K562 (cell line): Measurements from ENCODE around the gene HMCN2. TPM values are rescaled to one million over a fixed set of nuclear protein-coding genes. Genes with fewer than 3 reads are reported as not detected.
A peak's percentile ranks its signal among the peaks of the same experiment; 100 is the strongest.

Experiments
- ATAC-seq: fragments of 200-7000 bp; cut with Tn5 transposase; 3 replicates; pipeline ENCODE4 v1.9.1; 2020; ENCODE audit warnings: moderate library complexity
- BruUV-seq: library from RNA; stranded (reverse); fragments of 400-500 nt; replicated peaks from 2 replicates; lab custom pipeline; 2021; lab: Mats Ljungman, UMichigan
- CTCF ChIA-PET: fragments of 300-600 bp; formaldehyde crosslinking; extraction: SDS; loops from one replicate; lab custom pipeline; 2021; ENCODE audit warnings: low intra/inter-chr PET ratio; lab: Yijun Ruan, JAX
- POLR2A ChIA-PET: fragments of 300-600, 350-650 bp; sonication (Branson Sonifier 250); formaldehyde crosslinking; extraction: SDS; loops from one replicate; lab custom pipeline; 2021; ENCODE audit warnings: antibody characterized with exemption, inconsistent platforms; lab: Yijun Ruan, JAX
- DNase-seq, 4 experiments: peaks; one replicate each; pipeline versions ENCODE4 v3.0.0 to v3.0.0-alpha.2; 2011 to 2018; ENCODE audit warnings: low spot score in 3 of 4, mixed read lengths in 3 of 4; ENCODE audit errors: extremely low read depth in 1 of 4
- FAIRE-seq: peaks from 2 replicates; lab custom pipeline; 2011; peaks lifted over from hg19 to GRCh38; lab: Jason Lieb, UNC
- H2AFZ ChIP-seq: 2 replicates; pipeline ENCODE4 v1.6.0; 2011; ENCODE audit warnings: low read depth, low read length, control low read depth, inconsistent platforms
- H3K27ac ChIP-seq: fragments of 200-600 bp; 3 replicates; pipeline ENCODE4 v1.8.0; 2011; ENCODE audit warnings: low read depth, mild to moderate bottlenecking, control low read depth, inconsistent platforms, low read length, moderate library complexity, mixed read lengths; ENCODE audit errors: extremely low read depth
- H3K27me3 ChIP-seq, 2 experiments: fragments of 300-600 bp in 1 of 2; 2 replicates in 1 of 2; 3 replicates in 1 of 2; pipeline versions ENCODE4 v1.6.0 to v1.8.0; 2011; ENCODE audit warnings: inconsistent platforms in 2 of 2, low read length in 2 of 2, mild to moderate bottlenecking in 1 of 2, mixed read lengths in 1 of 2, moderate library complexity in 1 of 2; ENCODE audit not compliant: control insufficient read depth in 2 of 2, insufficient read depth in 2 of 2
- H3K36me3 ChIP-seq: fragments of 300-600 bp; 3 replicates; pipeline ENCODE4 v1.8.0; 2011; ENCODE audit warnings: mild to moderate bottlenecking, low read length, inconsistent platforms; ENCODE audit not compliant: control insufficient read depth, insufficient read depth
- H3K4me1 ChIP-seq, 2 experiments: fragments of 200-600 bp in 1 of 2; replicated peaks in 1 of 2; 2 replicates in 1 of 2; 3 replicates in 1 of 2; pipeline versions ENCODE4 v1.5.1 to v1.8.0; 2011; ENCODE audit warnings: inconsistent platforms in 2 of 2, low read length in 2 of 2, mild to moderate bottlenecking in 1 of 2, mixed read lengths in 1 of 2, moderate library complexity in 1 of 2; ENCODE audit not compliant: control insufficient read depth in 2 of 2, insufficient read depth in 2 of 2
- H3K4me2 ChIP-seq: 2 replicates; pipeline ENCODE4 v1.6.1; 2011; ENCODE audit warnings: low read length, control low read depth, inconsistent platforms, mixed read lengths; ENCODE audit not compliant: insufficient read depth
- H3K4me3 ChIP-seq: fragments of 200-600 bp; sonication (generic), shearing (Covaris generic); 2 replicates; pipeline ENCODE4 v1.5.1; 2016; ENCODE audit warnings: control low read depth, inconsistent platforms
- H3K79me2 ChIP-seq: fragments of 200-600 bp; 3 replicates; pipeline ENCODE4 v1.8.0; 2011; ENCODE audit warnings: low read length, inconsistent platforms; ENCODE audit not compliant: control insufficient read depth, insufficient read depth
- H3K9ac ChIP-seq, 2 experiments: 2 replicates each; pipeline versions ENCODE4 v1.6.0 to v1.6.1; 2011; ENCODE audit warnings: low read depth in 2 of 2, low read length in 2 of 2, control low read depth in 1 of 2, inconsistent platforms in 1 of 2, mild to moderate bottlenecking in 1 of 2, mixed read lengths in 1 of 2; ENCODE audit not compliant: insufficient read depth in 1 of 2
- H3K9me1 ChIP-seq: one replicate; pipeline ENCODE4 v1.6.0; 2011; ENCODE audit warnings: inconsistent platforms, mild to moderate bottlenecking, low read length, moderate library complexity; ENCODE audit not compliant: control insufficient read depth, insufficient read depth
- H3K9me3 ChIP-seq: replicated peaks from 2 replicates; pipeline ENCODE4 v1.5.1; 2011; ENCODE audit warnings: low read depth, low read length, inconsistent platforms; ENCODE audit not compliant: control insufficient read depth, insufficient read depth
- H4K20me1 ChIP-seq: replicated peaks from 2 replicates; pipeline ENCODE4 v1.6.1; 2011; ENCODE audit warnings: low read length, inconsistent platforms, mixed read lengths; ENCODE audit not compliant: control insufficient read depth, insufficient read depth
- ARID1B ChIP-seq: fragments of 450-650 bp; IDR thresholded peaks from 2 replicates; pipeline ENCODE4 v1.6.1; 2016; ENCODE audit warnings: antibody characterized with exemption, mild to moderate bottlenecking, inconsistent platforms
- BCOR ChIP-seq: fragments of 450-650 bp; IDR thresholded peaks from 2 replicates; pipeline ENCODE4 v1.6.1; 2016
- C11orf30 ChIP-seq: fragments of 450-650 bp; IDR thresholded peaks from 2 replicates; pipeline ENCODE4 v1.6.1; 2016; ENCODE audit warnings: low read depth, mild to moderate bottlenecking
- CHD4 ChIP-seq: fragments of 200-600 bp; sonication (generic); IDR thresholded peaks from 3 replicates; pipeline ENCODE4 v1.6.1; 2012; ENCODE audit warnings: low read depth, mild to moderate bottlenecking, mixed read lengths, low read length, inconsistent platforms; ENCODE audit not compliant: insufficient read depth, insufficient replicate concordance, poor library complexity, severe bottlenecking
- ELF2 ChIP-seq: fragments of 250-450 bp; sonication (Bioruptor Pico); IDR thresholded peaks from 2 replicates; pipeline ENCODE4 v1.5.0; 2021; ENCODE audit warnings: mild to moderate bottlenecking
- POLR2G ChIP-seq: fragments of 200-400 bp; formaldehyde crosslinking; IDR thresholded peaks from 2 replicates; pipeline ENCODE4 v1.6.1; 2017; ENCODE audit warnings: low read depth, mild to moderate bottlenecking, antibody characterized with exemption, low read length, moderate library complexity
- RBM25 ChIP-seq: fragments of 200-400 bp; formaldehyde crosslinking; IDR thresholded peaks from 2 replicates; pipeline ENCODE4 v1.6.1; 2018; ENCODE audit warnings: low read length, low read depth, moderate library complexity; ENCODE audit not compliant: severe bottlenecking
- YY1 ChIP-seq, 3 experiments: IDR thresholded peaks; 2 replicates each; pipeline ENCODE4 v1.6.1; 2011; ENCODE audit warnings: low read length in 2 of 3, mild to moderate bottlenecking in 2 of 3, moderate library complexity in 2 of 3, borderline replicate concordance in 1 of 3, control low read depth in 1 of 3, low read depth in 1 of 3; ENCODE audit not compliant: insufficient read depth in 3 of 3, insufficient replicate concordance in 2 of 3, control insufficient read depth in 1 of 3, insufficient read length in 1 of 3; ENCODE audit errors: extremely low read depth in 1 of 3
- ZFP36 ChIP-seq: fragments of 150-350 bp; IDR thresholded peaks from 2 replicates; pipeline ENCODE4 v1.6.1; 2018; ENCODE audit warnings: low read length, low read depth; ENCODE audit not compliant: partially characterized antibody
- WGBS: fragments of 100-300 bp; shearing (Covaris generic); methylation state at CpG from one replicate; pipeline ENCODE4 v1.1.6; 2016; ENCODE audit warnings: low coverage, mixed read lengths; ENCODE audit not compliant: insufficient coverage; ENCODE audit errors: missing lambda C conversion rate; 5-methylcytosine and 5-hydroxymethylcytosine counted together
- in situ Hi-C: fragments of 300-500 bp; cut with MboI; formaldehyde crosslinking; loops from 4 replicates; pipeline ENCODE4 v1.15.0; 2018; ENCODE audit warnings: inconsistent platforms, mixed read lengths
- intact Hi-C: fragments of 100-400 bp; cut with micrococcal nuclease; formaldehyde crosslinking; loops from 2 replicates; pipeline ENCODE4 v1.14.2; 2022
- polyA plus RNA-seq, 8 experiments: library from polyadenylated mRNA; depleted of rRNA in 4 of 8; stranded (reverse) in 5 of 8; unstranded in 3 of 8; fragments of >200 nt; fragmentation: Nextera tagmentation in 2 of 8; fragmentation: Illumina TruSeq in 1 of 8; extraction: Ambion mirVana in 2 of 8; extraction: Trizol in 1 of 8; gene quantifications; 2 replicates each; pipeline versions ENCODE4 v1.2.1 to v1.2.3, GENCODE V29; 2011 to 2014; ENCODE audit warnings: inconsistent platforms in 1 of 8, missing spikeins in 1 of 8
- total RNA-seq, 7 experiments: library from RNA; depleted of rRNA in 6 of 7; stranded (reverse); fragments of >200 nt in 6 of 7; fragmentation: Illumina TruSeq in 2 of 7; extraction: Trizol in 2 of 7; gene quantifications; 2 replicates each; pipeline versions ENCODE4 v1.2.1 to v1.2.3, GENCODE V29; 2011 to 2021; ENCODE audit warnings: low replicate concordance in 1 of 7
- TF ChIP-seq, protein P1 (sequence below): fragments of 250-450 bp; sonication (Bioruptor Pico); IDR thresholded peaks from 2 replicates; pipeline ENCODE4 v1.5.0; 2021; ENCODE audit warnings: mild to moderate bottlenecking, moderate library complexity
- TF ChIP-seq, protein P2 (sequence below): fragments of 450-650 bp; formaldehyde crosslinking; IDR thresholded peaks from 2 replicates; pipeline ENCODE4 v1.4.0; 2020; ENCODE audit warnings: mild to moderate bottlenecking, moderate library complexity

The HMCN2 gene
- total and polyA plus RNA-seq, 9 of the 15 experiments (the other 6 are each of a cell fraction or from before 2014, with no cell fraction given): 0.01 TPM; not detected in 8

DNA sequence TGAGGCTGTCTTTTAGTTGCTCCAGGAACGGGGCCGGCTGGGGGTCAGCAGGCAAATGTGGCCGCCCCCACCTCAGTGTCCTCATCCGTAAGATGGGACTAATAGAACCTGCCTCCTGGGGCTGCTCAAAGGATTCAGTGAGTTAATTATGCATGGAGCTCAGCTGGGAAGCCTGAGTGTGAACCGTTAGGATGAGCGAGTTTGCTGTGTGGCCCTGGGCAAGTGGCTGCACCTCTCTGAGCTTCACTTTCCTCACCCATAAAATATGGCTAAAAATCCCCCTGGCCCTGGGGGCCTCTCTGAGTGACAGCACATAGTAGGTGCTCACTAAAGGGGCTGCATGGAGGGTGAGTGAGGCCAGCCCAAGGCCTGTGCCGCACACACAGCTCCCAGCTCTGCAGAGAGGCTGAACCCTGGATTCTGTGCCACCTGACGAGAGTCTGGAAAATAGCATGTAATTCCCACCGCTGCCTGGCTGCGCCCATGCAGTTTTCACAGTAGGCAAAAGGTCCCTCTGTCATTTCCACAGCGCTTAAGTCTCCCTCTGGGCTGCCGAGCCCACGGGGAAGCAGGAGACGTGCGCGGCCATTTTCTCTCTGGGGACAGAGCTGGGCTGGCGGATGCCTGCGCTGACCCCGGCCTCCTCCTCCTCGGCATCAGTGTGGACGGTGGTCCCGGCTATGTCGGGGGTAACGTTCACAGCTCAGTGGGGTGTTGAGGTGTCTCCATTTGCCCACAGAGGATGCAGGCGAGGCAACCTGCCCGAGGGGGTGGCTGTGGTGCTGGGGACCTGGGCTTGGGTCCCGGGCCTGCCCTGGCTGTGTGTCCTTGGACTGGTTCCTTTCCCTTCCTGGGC, 197.4 kb downstream of the HMCN2 start:
- peaks cover 8 to 37% of the 10 kb centered on the region in 2 experiments; a peak in 4 of 5 replicates for H3K27me3 ChIP-seq
- DNase-seq: no peak
- no peak for TF ChIP-seq ARID1B
- peak; percentile 89 for TF ChIP-seq RBM25
- TF ChIP-seq, protein P1, sequence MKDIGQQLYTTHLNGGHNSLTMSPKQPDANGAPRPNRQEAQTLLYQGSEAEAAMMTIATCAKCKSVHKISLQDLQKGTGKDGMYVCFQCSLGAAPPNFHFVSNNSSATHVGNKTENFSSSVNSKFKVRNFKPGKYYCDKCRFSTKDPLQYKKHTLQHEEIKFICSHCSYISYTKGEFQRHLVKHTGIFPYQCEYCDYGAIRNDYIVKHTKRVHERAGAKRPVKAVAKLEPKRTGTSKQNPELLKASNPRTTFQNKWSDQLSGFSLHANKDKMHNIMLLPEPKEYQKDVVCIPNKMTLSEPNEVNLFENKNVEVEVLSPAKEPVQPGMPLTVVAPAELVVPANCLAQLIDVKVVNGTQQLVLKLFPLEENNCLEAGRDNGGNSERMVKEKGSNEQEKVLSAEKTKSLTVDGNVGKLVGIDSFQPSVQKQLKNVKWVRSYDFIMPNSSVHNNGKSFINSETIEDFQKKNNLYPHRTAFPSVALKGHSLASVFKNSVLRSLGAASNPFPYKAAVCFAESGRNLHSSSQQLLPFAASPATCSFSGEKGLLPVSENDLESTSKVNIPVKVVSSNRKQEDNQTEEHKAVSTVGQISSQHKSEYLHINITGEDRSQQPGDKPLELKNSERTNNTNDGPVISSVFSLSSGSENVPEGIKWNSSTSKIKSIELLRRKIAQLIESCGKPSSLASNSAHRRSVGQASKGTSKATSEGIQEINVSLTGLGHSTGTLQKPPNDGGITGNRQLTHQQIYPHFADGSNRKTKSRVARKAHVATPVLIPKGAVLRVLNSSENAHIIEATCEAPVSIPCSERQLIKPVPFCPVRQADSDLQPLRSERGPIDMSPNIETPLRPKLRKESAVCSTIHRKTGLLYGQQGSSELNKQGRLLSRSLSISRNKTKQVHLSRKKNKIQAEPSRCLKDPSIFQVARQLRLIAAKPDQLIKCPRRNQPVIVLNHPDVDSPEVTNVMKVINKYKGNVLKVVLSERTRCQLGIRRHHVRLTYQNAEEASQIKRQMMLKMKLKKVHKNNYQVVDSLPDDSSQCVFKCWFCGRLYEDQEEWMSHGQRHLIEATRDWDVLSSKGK (CRISPR knock-in tag): no peak
- TF ChIP-seq, protein P2, sequence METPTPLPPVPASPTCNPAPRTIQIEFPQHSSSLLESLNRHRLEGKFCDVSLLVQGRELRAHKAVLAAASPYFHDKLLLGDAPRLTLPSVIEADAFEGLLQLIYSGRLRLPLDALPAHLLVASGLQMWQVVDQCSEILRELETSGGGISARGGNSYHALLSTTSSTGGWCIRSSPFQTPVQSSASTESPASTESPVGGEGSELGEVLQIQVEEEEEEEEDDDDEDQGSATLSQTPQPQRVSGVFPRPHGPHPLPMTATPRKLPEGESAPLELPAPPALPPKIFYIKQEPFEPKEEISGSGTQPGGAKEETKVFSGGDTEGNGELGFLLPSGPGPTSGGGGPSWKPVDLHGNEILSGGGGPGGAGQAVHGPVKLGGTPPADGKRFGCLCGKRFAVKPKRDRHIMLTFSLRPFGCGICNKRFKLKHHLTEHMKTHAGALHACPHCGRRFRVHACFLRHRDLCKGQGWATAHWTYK (CRISPR knock-in tag): no peak
- TF ChIP-seq ELF2: no peak
- peak in 1 of 3 experiments; percentile 12 for TF ChIP-seq YY1 (IDR thresholded peaks at IDR 0.05; ENCODE audit: borderline replicate concordance in 1 of 3, control insufficient read depth in 1 of 3, extremely low read depth in 1 of 3, insufficient read depth in 3 of 3, insufficient read length in 1 of 3, insufficient replicate concordance in 2 of 3, low read depth in 1 of 3, low read length in 2 of 3)
- TF ChIP-seq CHD4: peak; percentile 45
- peak; percentile 89 for TF ChIP-seq ZFP36
- peak; percentile 34; the same call in 1 of the 2 replicates for TF ChIP-seq POLR2G
- peak; percentile 71; the same call in 1 of the 2 replicates for TF ChIP-seq BCOR
- no peak for TF ChIP-seq C11orf30

More for the DNA sequence above, 197.4 kb downstream of the HMCN2 start:
- no TSS peak for BruUV-seq
- intact Hi-C loops: loop anchor here (5.0 kb wide), 1 partner anchor 399 kb away; no protein-coding TSS in a partner anchor
- peak overlapping the region in 1 of 2 experiments; percentile 64; a peak in 1 of 4 replicates for H3K9ac ChIP-seq
- in situ Hi-C loops: no loop called here
- H4K20me1 ChIP-seq: peaks cover 17% of the 10 kb centered on the region
- ATAC-seq (no peak), FAIRE-seq (peak; percentile 40)
- CTCF ChIA-PET: interaction anchor here (0.7 to 6.0 kb wide), 2 partner anchors 220 to 583 kb away, joined by 3 to 105 read pairs; no protein-coding TSS in a partner anchor
- H3K4me2 ChIP-seq: no peak overlapping the region
- no peak overlapping the region for H3K27ac ChIP-seq
- H3K36me3 ChIP-seq: no peaks in the 10 kb centered on the region
- no peak overlapping the region for H3K4me3 ChIP-seq
- H3K79me2 ChIP-seq: no peaks in the 10 kb centered on the region
- peaks cover 0 to 38% of the 10 kb centered on the region in 2 experiments; a peak in 2 of 5 replicates for H3K4me1 ChIP-seq
- no peaks in the 10 kb centered on the region for H3K9me1 ChIP-seq
- H3K9me3 ChIP-seq: no peaks in the 10 kb centered on the region
- no peak overlapping the region for H2AFZ ChIP-seq
- 41% methylated on average over 16 of the region's 27 CpGs for WGBS
- POLR2A ChIA-PET: interaction anchor here (0.6 to 1.8 kb wide), 7 partner anchors 9 to 470 kb away, joined by 3 to 11 read pairs (median 4); partner anchors contain the start of gene EXOSC2
